Stimulated activated CD8-positive, alpha-beta memory T cell treated with anti-CD3 and anti-CD28 coated beads, Interleukin-2, amount 100 ng/mL, for 48 hours (primary cell): ENCODE results near the gene CLDN6.
"Not testable (repeated sequence)": the region's sequence is repeated elsewhere in the genome, so short reads cannot be mapped to it uniquely, and the experiment has no call there.

Source experiments
- DNase-seq, 2 donors: peaks; one replicate each; pipeline ENCODE4 v3.0.0-alpha.2; 2020; ENCODE audit warnings: low read depth in 2 of 2

CLDN6 gene

GRCh38 chr16:3017794-3018506 lies at the start of gene CLDN6:
CLDN6 (minus strand) TSS chr16:3018183; CDS start chr16:3016021, 2,162 bp downstream.
- DNase-seq: no peak

GRCh38 chr16:3066440-3066748 lies 48.4 kb upstream of the CLDN6 start:
- DNase-seq: no peak

- no peak for DNase-seq
Observed at GRCh38 chr16:3065742-3066439, 47.9 kb upstream of the CLDN6 start.

GRCh38 chr16:3065069-3065741 lies 47.2 kb upstream of the CLDN6 start, which contains the start of gene IL32:
IL32 (plus strand) TSS chr16:3065640; CDS start chr16:3065812, 172 bp downstream.
- DNase-seq: peak in 1 of 2 donors; percentile 71

- DNase-seq: no peak
Observed at GRCh38 chr16:3063625-3064386, 45.8 kb upstream of the CLDN6 start.

GRCh38 chr16:3062553-3062952 lies 44.6 kb upstream of the CLDN6 start:
- DNase-seq: no peak

GRCh38 chr16:3060339-3061127 lies 42.5 kb upstream of the CLDN6 start:
- no peak for DNase-seq

GRCh38 chr16:3059723-3060242 lies 41.8 kb upstream of the CLDN6 start:
- DNase-seq: no peak

- peak; percentile 85 to 89 for DNase-seq
Observed at GRCh38 chr16:3059041-3059722, 41.2 kb upstream of the CLDN6 start.

GRCh38 chr16:3058139-3059030 lies 40.4 kb upstream of the CLDN6 start:
- no peak for DNase-seq

- no peak for DNase-seq
Observed at GRCh38 chr16:3057181-3058138, 39.5 kb upstream of the CLDN6 start.

- no peak for DNase-seq
Observed at GRCh38 chr16:3056336-3057180, 38.6 kb upstream of the CLDN6 start.

- not testable (repeated sequence) for DNase-seq
Observed at GRCh38 chr16:3055734-3056115, 37.7 kb upstream of the CLDN6 start.

- DNase-seq: no peak
Observed at GRCh38 chr16:3054965-3055733, 37.2 kb upstream of the CLDN6 start.

GRCh38 chr16:3053330-3053710 lies 35.3 kb upstream of the CLDN6 start:
- DNase-seq: not testable (repeated sequence)

GRCh38 chr16:3052571-3053329 lies 34.8 kb upstream of the CLDN6 start:
- not testable (repeated sequence) for DNase-seq
